Measurements from ENCODE around the gene ADH4.

DNA sequence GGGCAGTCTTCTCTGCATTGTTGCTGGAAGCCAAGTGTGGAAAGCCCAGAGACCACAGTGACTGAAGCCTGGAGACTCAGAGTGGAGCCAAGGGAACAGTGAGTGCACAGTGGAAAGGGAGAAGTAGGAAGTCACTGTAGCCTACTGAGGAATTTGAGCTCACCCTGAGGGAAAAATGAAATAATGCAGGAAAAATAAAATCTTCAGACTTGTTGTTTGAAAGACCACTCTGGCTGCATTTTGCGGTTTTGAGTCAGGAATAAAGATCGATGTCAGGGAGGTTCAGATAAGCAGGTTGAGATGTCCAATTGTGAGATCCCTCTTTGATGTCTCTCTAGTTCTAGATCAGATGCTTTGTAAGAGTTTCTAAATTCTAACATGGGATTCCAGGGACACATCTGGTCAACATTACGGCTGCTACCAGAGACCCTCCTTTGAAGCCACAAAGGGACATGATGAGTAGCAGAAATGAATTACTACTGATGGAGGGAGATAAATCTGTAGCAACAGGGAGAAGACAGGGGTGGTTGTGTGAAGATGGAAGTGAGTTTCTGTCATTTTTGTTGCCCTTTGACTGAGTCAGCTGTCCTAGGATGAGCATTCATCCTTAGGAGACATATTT lies 8.4 kb downstream of the ADH4 start:
- TF ChIP-seq EZH2 (IDR thresholded peaks at IDR 0.05; ENCODE audit: low read length) = no peak
- TF ChIP-seq, protein P1, sequence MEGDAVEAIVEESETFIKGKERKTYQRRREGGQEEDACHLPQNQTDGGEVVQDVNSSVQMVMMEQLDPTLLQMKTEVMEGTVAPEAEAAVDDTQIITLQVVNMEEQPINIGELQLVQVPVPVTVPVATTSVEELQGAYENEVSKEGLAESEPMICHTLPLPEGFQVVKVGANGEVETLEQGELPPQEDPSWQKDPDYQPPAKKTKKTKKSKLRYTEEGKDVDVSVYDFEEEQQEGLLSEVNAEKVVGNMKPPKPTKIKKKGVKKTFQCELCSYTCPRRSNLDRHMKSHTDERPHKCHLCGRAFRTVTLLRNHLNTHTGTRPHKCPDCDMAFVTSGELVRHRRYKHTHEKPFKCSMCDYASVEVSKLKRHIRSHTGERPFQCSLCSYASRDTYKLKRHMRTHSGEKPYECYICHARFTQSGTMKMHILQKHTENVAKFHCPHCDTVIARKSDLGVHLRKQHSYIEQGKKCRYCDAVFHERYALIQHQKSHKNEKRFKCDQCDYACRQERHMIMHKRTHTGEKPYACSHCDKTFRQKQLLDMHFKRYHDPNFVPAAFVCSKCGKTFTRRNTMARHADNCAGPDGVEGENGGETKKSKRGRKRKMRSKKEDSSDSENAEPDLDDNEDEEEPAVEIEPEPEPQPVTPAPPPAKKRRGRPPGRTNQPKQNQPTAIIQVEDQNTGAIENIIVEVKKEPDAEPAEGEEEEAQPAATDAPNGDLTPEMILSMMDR (optimal IDR thresholded peaks at IDR 0.05 in 1 of 3, IDR thresholded peaks at IDR 0.05 in 1 of 3, conservative IDR thresholded peaks at IDR 0.05 in 1 of 3; ENCODE audit: extremely low read depth in 1 of 3, insufficient read depth in 2 of 3, low read length in 3 of 3) = no peak
